B cell (primary cell): ENCODE data around the gene SH3BGRL3. TPM values are rescaled to one million over a fixed set of nuclear protein-coding genes. Genes with fewer than 3 reads are reported as not detected.

Experiments used
- ATAC-seq: fragments of 200-7000 bp; cut with Tn5 transposase; one replicate; pipeline ENCODE4 v1.10.0; 2021; ENCODE audit warnings: low read depth, mild to moderate bottlenecking, moderate number of reproducible peaks, moderate library complexity
- CTCF ChIA-PET: fragments of 350-600 bp; sonication (Branson Sonifier 250); formaldehyde crosslinking; loops from one replicate; lab custom pipeline; 2021; ENCODE audit warnings: antibody characterized with exemption, inconsistent platforms; lab: Charles Lee
- POLR2A ChIA-PET: fragments of 350-600 bp; sonication (Branson Sonifier 250); formaldehyde crosslinking; loops from one replicate; lab custom pipeline; 2021; ENCODE audit warnings: antibody characterized with exemption; lab: Charles Lee
- DNase-seq: peaks from one replicate; pipeline ENCODE4 v3.0.0; 2013
- H2AFZ ChIP-seq: 2 replicates; pipeline ENCODE4 v1.6.1; 2012; ENCODE audit warnings: mild to moderate bottlenecking, low read depth, low read length; ENCODE audit not compliant: insufficient read depth, poor library complexity, severe bottlenecking
- H3K27ac ChIP-seq, 2 donors: 1 replicate in 1 of 2; 2 replicates in 1 of 2; pipeline ENCODE4 v1.5.1; 2012 to 2013; ENCODE audit warnings: low read length in 2 of 2, mild to moderate bottlenecking in 2 of 2, moderate library complexity in 1 of 2
- H3K27me3 ChIP-seq, 4 experiments: fragments of 200-600 bp in 1 of 4; sonication (generic) in 1 of 4; replicated peaks in 1 of 4; 1 replicate in 2 of 4; 2 replicates in 2 of 4; pipeline versions ENCODE4 v1.6.1 to v1.7.0; 2013 to 2016; ENCODE audit warnings: low read length in 3 of 4, mild to moderate bottlenecking in 2 of 4, mixed read lengths in 1 of 4, moderate library complexity in 1 of 4; ENCODE audit not compliant: insufficient read depth in 4 of 4, control insufficient read depth in 3 of 4; ENCODE audit errors: control extremely low read depth in 1 of 4
- H3K36me3 ChIP-seq, 2 experiments: replicated peaks in 1 of 2; 1 replicate in 1 of 2; 2 replicates in 1 of 2; pipeline versions ENCODE4 v1.6.1 to v1.7.1; 2013; ENCODE audit warnings: low read length in 1 of 2; ENCODE audit not compliant: insufficient read depth in 2 of 2, control insufficient read depth in 1 of 2; ENCODE audit errors: control extremely low read depth in 1 of 2, extremely low read depth in 1 of 2
- H3K4me1 ChIP-seq, 2 donors: fragments of 200-600 bp in 1 of 2; sonication (generic) in 1 of 2; 1 replicate in 1 of 2; 2 replicates in 1 of 2; pipeline versions ENCODE4 v1.5.1 to v1.6.1; 2013 to 2017; ENCODE audit warnings: low read length in 2 of 2; ENCODE audit not compliant: control insufficient read depth in 2 of 2, insufficient read depth in 2 of 2
- H3K4me2 ChIP-seq: replicated peaks from 2 replicates; pipeline ENCODE3; 2012; ENCODE audit warnings: mild to moderate bottlenecking, low read depth, low read length; ENCODE audit not compliant: poor library complexity, severe bottlenecking
- H3K4me3 ChIP-seq, 5 experiments: fragments of 200-600 bp in 1 of 5; sonication (generic) in 1 of 5; 1 replicate in 3 of 5; 2 replicates in 2 of 5; pipeline versions ENCODE4 v1.5.1 to v1.7.0; 2011 to 2016; ENCODE audit warnings: low read length in 4 of 5, mild to moderate bottlenecking in 4 of 5, low read depth in 2 of 5, control low read depth in 1 of 5, moderate library complexity in 1 of 5; ENCODE audit not compliant: insufficient read depth in 1 of 5; ENCODE audit errors: control extremely low read depth in 1 of 5, extremely low read depth in 1 of 5
- H3K79me2 ChIP-seq: fragments of 200-600 bp; sonication (generic); one replicate; pipeline ENCODE4 v1.6.0; 2016; ENCODE audit warnings: low read length; ENCODE audit not compliant: control insufficient read depth, insufficient read depth
- H3K9ac ChIP-seq: fragments of 200-600 bp; sonication (generic); 2 replicates; pipeline ENCODE4 v1.6.1; 2017; ENCODE audit warnings: mild to moderate bottlenecking, low read length, moderate library complexity
- H3K9me3 ChIP-seq, 3 donors: one replicate each; pipeline versions ENCODE4 v1.6.1 to v1.7.1; 2013; ENCODE audit warnings: low read length in 2 of 3; ENCODE audit not compliant: control insufficient read depth in 2 of 3, insufficient read depth in 1 of 3; ENCODE audit errors: control extremely low read depth in 1 of 3
- H4K20me1 ChIP-seq: 2 replicates; pipeline ENCODE4 v1.6.0; 2012; ENCODE audit warnings: mild to moderate bottlenecking, low read length; ENCODE audit not compliant: insufficient read depth, control insufficient read depth, poor library complexity, severe bottlenecking
- H3K27ac Mint-ChIP-seq: one replicate; pipeline ENCODE4 v1.8.0; 2021; ENCODE audit warnings: mixed read lengths
- H3K27me3 Mint-ChIP-seq: one replicate; pipeline ENCODE4 v1.8.0; 2021; ENCODE audit warnings: mixed read lengths
- H3K4me1 Mint-ChIP-seq: one replicate; pipeline ENCODE4 v1.8.0; 2021; ENCODE audit warnings: mixed read lengths
- H3K4me3 Mint-ChIP-seq: one replicate; pipeline ENCODE4 v1.8.0; 2021; ENCODE audit warnings: mixed read lengths
- H3K9me3 Mint-ChIP-seq: one replicate; pipeline ENCODE4 v1.8.0; 2022; ENCODE audit warnings: mixed read lengths; ENCODE audit not compliant: insufficient read depth
- EZH2 ChIP-seq: IDR thresholded peaks from 2 replicates; pipeline ENCODE4 v1.6.1; 2012; ENCODE audit warnings: borderline replicate concordance, low read depth, mild to moderate bottlenecking, moderate library complexity, low read length; ENCODE audit not compliant: insufficient read depth, poor library complexity, severe bottlenecking
- WGBS: methylation state at CpG from one replicate; pipeline ENCODE4 v1.1.5; 2013; ENCODE audit warnings: missing lambda C conversion rate; ENCODE audit not compliant: insufficient coverage; 5-methylcytosine and 5-hydroxymethylcytosine counted together
- intact Hi-C: fragments of 100-400 bp; cut with micrococcal nuclease; formaldehyde crosslinking; loops from one replicate; pipeline ENCODE4 v1.10.0; 2022
- polyA plus RNA-seq: library from polyadenylated mRNA; depleted of rRNA; stranded (reverse); fragments of >200 nt; gene quantifications from 2 replicates; pipeline ENCODE4 v1.2.3, GENCODE V29; 2012
- total RNA-seq, 2 donors: library from RNA; stranded (reverse); fragments of 120-200 nt in 1 of 2; gene quantifications; 1 replicate in 1 of 2; 2 replicates in 1 of 2; pipeline versions ENCODE4 v1.2.3 to v1.2.4, GENCODE V29; 2013 to 2022
- TF ChIP-seq, protein P1 (sequence below): fragments of 200-600 bp; IDR thresholded peaks from one replicate; pipeline ENCODE4 v1.8.0; 2022; ENCODE audit warnings: antibody characterized with exemption, mild to moderate bottlenecking

SH3BGRL3 gene
- total and polyA plus RNA-seq, 2 donors (not counting 1 experiment from before 2014, with no cell fraction given) = 150 to 232 TPM

DNA sequence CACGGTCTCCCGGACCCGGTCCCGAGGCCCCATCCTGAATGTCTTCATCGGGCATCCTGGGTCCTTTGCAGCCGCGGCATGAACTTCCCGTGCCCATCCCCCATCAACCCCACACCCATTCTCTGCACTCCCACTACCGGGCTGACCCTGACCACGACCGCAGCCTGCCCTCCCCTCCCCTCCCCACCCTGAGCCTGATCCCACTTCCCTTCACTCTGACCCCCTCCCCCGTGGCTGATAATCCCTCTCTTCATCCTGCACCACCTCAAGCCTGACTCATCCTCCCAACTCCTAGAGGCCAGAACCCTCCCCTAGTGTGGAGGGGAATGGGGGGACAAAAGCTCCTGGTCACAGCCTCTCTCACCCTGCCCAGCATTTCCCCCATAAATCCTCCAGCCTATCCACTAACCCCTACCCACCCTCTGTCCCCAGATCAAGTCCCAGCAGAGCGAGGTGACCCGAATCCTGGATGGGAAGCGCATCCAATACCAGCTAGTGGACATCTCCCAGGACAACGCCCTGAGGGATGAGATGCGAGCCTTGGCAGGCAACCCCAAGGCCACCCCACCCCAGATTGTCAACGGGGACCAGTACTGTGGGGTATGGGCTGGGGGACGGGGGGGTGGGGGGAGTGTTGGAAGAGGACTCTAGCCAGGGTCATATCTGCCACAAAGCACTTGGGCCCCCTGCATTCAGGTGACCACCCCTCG is 602 bp downstream of the SH3BGRL3 start:
- DNase-seq = no peak
- Histone ChIP-seq H3K27ac (peak overlapping the region; percentile 69 to 81), H3K9me3 (no peaks in the 10 kb centered on the region), H3K4me1 (peaks cover 60 to 83% of the 10 kb centered on the region in 2 donors), H3K4me3 (peak overlapping the region; percentile 51 to 93 (median 90)), H3K36me3 (peaks cover 2 to 29% of the 10 kb centered on the region in 2 experiments), H2AFZ (peak overlapping the region; percentile 76), H3K9ac (peak overlapping the region; percentile 80), H3K79me2 (peaks cover 35% of the 10 kb centered on the region), H4K20me1 (peaks cover 22% of the 10 kb centered on the region), H3K27me3 (no peaks in the 10 kb centered on the region), H3K4me2 (peak overlapping the region; percentile 95)
- no peak for TF ChIP-seq EZH2
- TF ChIP-seq, protein P1, sequence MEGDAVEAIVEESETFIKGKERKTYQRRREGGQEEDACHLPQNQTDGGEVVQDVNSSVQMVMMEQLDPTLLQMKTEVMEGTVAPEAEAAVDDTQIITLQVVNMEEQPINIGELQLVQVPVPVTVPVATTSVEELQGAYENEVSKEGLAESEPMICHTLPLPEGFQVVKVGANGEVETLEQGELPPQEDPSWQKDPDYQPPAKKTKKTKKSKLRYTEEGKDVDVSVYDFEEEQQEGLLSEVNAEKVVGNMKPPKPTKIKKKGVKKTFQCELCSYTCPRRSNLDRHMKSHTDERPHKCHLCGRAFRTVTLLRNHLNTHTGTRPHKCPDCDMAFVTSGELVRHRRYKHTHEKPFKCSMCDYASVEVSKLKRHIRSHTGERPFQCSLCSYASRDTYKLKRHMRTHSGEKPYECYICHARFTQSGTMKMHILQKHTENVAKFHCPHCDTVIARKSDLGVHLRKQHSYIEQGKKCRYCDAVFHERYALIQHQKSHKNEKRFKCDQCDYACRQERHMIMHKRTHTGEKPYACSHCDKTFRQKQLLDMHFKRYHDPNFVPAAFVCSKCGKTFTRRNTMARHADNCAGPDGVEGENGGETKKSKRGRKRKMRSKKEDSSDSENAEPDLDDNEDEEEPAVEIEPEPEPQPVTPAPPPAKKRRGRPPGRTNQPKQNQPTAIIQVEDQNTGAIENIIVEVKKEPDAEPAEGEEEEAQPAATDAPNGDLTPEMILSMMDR = no peak
- intact Hi-C loops = loop anchor here (1.0 to 10.0 kb wide), 2 partner anchors 9 to 1894 kb away; partner anchors contain the start of gene PTAFR
- Mint-ChIP-seq H3K4me3 (peak overlapping the region; percentile 92), H3K27ac (peak overlapping the region; percentile 91), H3K27me3 (no peaks in the 10 kb centered on the region), H3K4me1 (peaks cover 76% of the 10 kb centered on the region), H3K9me3 (no peaks in the 10 kb centered on the region)
- POLR2A ChIA-PET = interaction anchor here (0.5 to 21.9 kb wide), 9 partner anchors 9 to 1361 kb away, joined by 3 to 1239 read pairs (median 3); partner anchors contain the start of gene CD52
- no peak for ATAC-seq
- CTCF ChIA-PET = interaction anchor here (1.0 to 26.4 kb wide), 5 partner anchors 7 to 84 kb away, joined by 3 to 1400 read pairs (median 11); partner anchors contain the start of genes CD52 and UBXN11
- 18% methylated on average over 11 of the region's 20 CpGs for WGBS
